CD4-positive, CD25-positive, alpha-beta regulatory T cell (primary cell): ENCODE measurements around the gene STK32C. TPM values are rescaled to one million over a fixed set of nuclear protein-coding genes. Genes with fewer than 3 reads are reported as not detected.

Source experiments
- ATAC-seq, 2 donors: fragments of 150-1000 bp; cut with Tn5 transposase; one replicate each; pipeline ENCODE4 v1.10.0; 2021; ENCODE audit warnings: low read depth in 2 of 2, moderate number of reproducible peaks in 2 of 2, moderate library complexity in 1 of 2
- DNase-seq, 3 donors: peaks; one replicate each; pipeline versions ENCODE4 v3.0.0 to v3.0.0-alpha.2; 2012 to 2022; ENCODE audit warnings: mixed read lengths in 1 of 3
- H3K27ac ChIP-seq: one replicate; pipeline ENCODE4 v1.7.0; 2013; ENCODE audit warnings: mild to moderate bottlenecking, low read length; ENCODE audit not compliant: insufficient read depth, poor library complexity, severe bottlenecking
- H3K27me3 ChIP-seq: one replicate; pipeline ENCODE4 v1.7.0; 2013; ENCODE audit warnings: low read length; ENCODE audit not compliant: control insufficient read depth, insufficient read depth
- H3K36me3 ChIP-seq: one replicate; pipeline ENCODE4 v1.7.0; 2013; ENCODE audit warnings: mild to moderate bottlenecking, low read length, moderate library complexity; ENCODE audit not compliant: control insufficient read depth, insufficient read depth
- H3K4me1 ChIP-seq: 2 replicates; pipeline ENCODE4 v1.7.0; 2013; ENCODE audit warnings: mild to moderate bottlenecking, low read length; ENCODE audit not compliant: insufficient read depth, control insufficient read depth, poor library complexity, severe bottlenecking
- H3K4me3 ChIP-seq: one replicate; pipeline ENCODE4 v1.7.0; 2013; ENCODE audit warnings: low read depth, mild to moderate bottlenecking, low read length, moderate library complexity
- H3K9me3 ChIP-seq, 2 experiments: 1 replicate in 1 of 2; 2 replicates in 1 of 2; pipeline ENCODE4 v1.7.0; 2013; ENCODE audit warnings: low read length in 2 of 2, mild to moderate bottlenecking in 1 of 2, moderate library complexity in 1 of 2; ENCODE audit not compliant: control insufficient read depth in 2 of 2
- H3K27ac Mint-ChIP-seq, 3 donors: one replicate each; pipeline ENCODE4 v1.8.0; 2020 to 2022; ENCODE audit warnings: mild to moderate bottlenecking in 3 of 3, mixed read lengths in 3 of 3, moderate library complexity in 2 of 3
- H3K27me3 Mint-ChIP-seq: one replicate; pipeline ENCODE4 v1.8.0; 2022; ENCODE audit warnings: mild to moderate bottlenecking, mixed read lengths
- H3K36me3 Mint-ChIP-seq: one replicate; pipeline ENCODE4 v1.8.0; 2020; ENCODE audit warnings: mixed read lengths
- H3K4me1 Mint-ChIP-seq, 4 donors: one replicate each; pipeline ENCODE4 v1.8.0; 2020 to 2022; ENCODE audit warnings: mixed read lengths in 4 of 4, mild to moderate bottlenecking in 1 of 4
- H3K4me3 Mint-ChIP-seq, 4 donors: one replicate each; pipeline ENCODE4 v1.8.0; 2020 to 2022; ENCODE audit warnings: mild to moderate bottlenecking in 4 of 4, mixed read lengths in 4 of 4, moderate library complexity in 3 of 4
- H3K9me3 Mint-ChIP-seq, 7 donors: one replicate each; pipeline ENCODE4 v1.8.0; 2020 to 2022; ENCODE audit warnings: mixed read lengths in 7 of 7, mild to moderate bottlenecking in 3 of 7, moderate library complexity in 2 of 7
- polyA plus RNA-seq, 4 donors: library from polyadenylated mRNA; unstranded; fragments of 300-500 nt; fragmentation: Illumina TruSeq; gene quantifications; one replicate each; pipeline ENCODE4 v1.2.3, GENCODE V29; 2021
- total RNA-seq: library from RNA; stranded (reverse); gene quantifications from one replicate; pipeline ENCODE4 v1.2.3, GENCODE V29; 2022

The STK32C gene
- total and polyA plus RNA-seq, 5 donors from 2014 or later = 3.5 to 7.0 (median 6.6) TPM

- ATAC-seq = no peak
- H3K4me3 ChIP-seq = no peak overlapping the region
- Mint-ChIP-seq H3K9me3 (no peaks in the 10 kb centered on the region), H3K27ac (no peak overlapping the region), H3K36me3 (no peaks in the 10 kb centered on the region), H3K4me3 (no peak overlapping the region), H3K27me3 (no peaks in the 10 kb centered on the region), H3K4me1 (peaks cover 0 to 2% (median under 1%) of the 10 kb centered on the region in 4 donors)
- no peaks in the 10 kb centered on the region for H3K27me3 ChIP-seq
- H3K9me3 ChIP-seq = no peaks in the 10 kb centered on the region
- H3K4me1 ChIP-seq = no peaks in the 10 kb centered on the region
- no peaks in the 10 kb centered on the region for H3K36me3 ChIP-seq
- no peak for DNase-seq
- H3K27ac ChIP-seq = no peak overlapping the region
Measured at GRCh38 chr10:132254841-132255240, 52.9 kb downstream of the STK32C start.

DNA sequence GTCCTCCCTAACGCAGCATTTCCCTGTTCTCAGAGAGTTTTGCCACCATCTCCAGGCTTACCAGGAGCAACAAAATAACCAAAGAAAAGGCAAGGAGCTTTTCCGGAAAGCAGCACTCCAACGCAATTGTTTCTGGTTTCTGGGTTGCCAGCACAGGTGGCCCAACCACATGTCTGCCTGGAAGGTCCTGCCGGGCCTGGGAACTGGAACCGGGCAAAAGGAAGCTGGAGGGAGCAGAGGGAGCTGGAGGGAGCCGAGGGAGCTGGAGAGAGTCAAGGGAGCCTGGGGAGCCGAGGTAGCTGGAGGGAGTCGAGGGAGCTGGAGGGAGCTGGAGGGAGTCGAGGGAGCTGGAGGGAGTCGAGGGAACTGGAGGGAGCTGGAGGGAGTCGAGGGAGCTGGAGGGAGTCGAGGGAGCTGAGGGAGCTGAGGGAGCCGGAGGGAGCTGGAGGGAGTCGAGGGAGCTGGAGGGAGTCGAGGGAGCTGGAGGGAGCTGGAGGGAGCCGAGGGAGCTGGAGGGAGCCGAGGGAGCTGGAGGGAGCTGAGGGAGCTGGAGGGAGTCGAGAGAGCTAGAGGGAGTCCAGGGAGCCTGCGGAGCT lies 54.6 kb downstream of the STK32C start:
- Mint-ChIP-seq H3K4me1 (peaks cover 0 to 3% (median under 1%) of the 10 kb centered on the region in 4 donors), H3K4me3 (no peak overlapping the region), H3K36me3 (no peaks in the 10 kb centered on the region), H3K9me3 (no peaks in the 10 kb centered on the region), H3K27me3 (no peaks in the 10 kb centered on the region), H3K27ac (no peak overlapping the region)
- ATAC-seq = no peak
- no peak overlapping the region for H3K4me3 ChIP-seq
- H3K27me3 ChIP-seq = no peaks in the 10 kb centered on the region
- H3K36me3 ChIP-seq = no peaks in the 10 kb centered on the region
- no peak overlapping the region for H3K27ac ChIP-seq
- no peak for DNase-seq
- H3K4me1 ChIP-seq = no peaks in the 10 kb centered on the region
- H3K9me3 ChIP-seq = no peaks in the 10 kb centered on the region

- no peaks in the 10 kb centered on the region for H3K4me1 ChIP-seq
- Mint-ChIP-seq H3K27ac (no peak overlapping the region), H3K27me3 (no peaks in the 10 kb centered on the region), H3K36me3 (no peaks in the 10 kb centered on the region), H3K4me3 (no peak overlapping the region), H3K4me1 (peaks cover 0 to 3% (median under 1%) of the 10 kb centered on the region in 4 donors), H3K9me3 (peaks cover 0 to 1% (median 0%) of the 10 kb centered on the region in 7 donors)
- no peaks in the 10 kb centered on the region for H3K27me3 ChIP-seq
- DNase-seq (no peak), ATAC-seq (no peak)
- no peak overlapping the region for H3K4me3 ChIP-seq
- no peak overlapping the region for H3K27ac ChIP-seq
- H3K9me3 ChIP-seq = no peaks in the 10 kb centered on the region
- no peaks in the 10 kb centered on the region for H3K36me3 ChIP-seq
Measured at GRCh38 chr10:132252412-132252811, 55.3 kb downstream of the STK32C start.

GRCh38 chr10:132251928-132252327 lies 55.8 kb downstream of the STK32C start:
- Histone ChIP-seq H3K36me3 (no peaks in the 10 kb centered on the region), H3K4me1 (no peaks in the 10 kb centered on the region), H3K27me3 (no peaks in the 10 kb centered on the region), H3K27ac (no peak overlapping the region), H3K4me3 (no peak overlapping the region), H3K9me3 (no peaks in the 10 kb centered on the region)
- Mint-ChIP-seq H3K9me3 (peaks cover 0 to 1% (median 0%) of the 10 kb centered on the region in 7 donors), H3K4me1 (peaks cover 0 to 3% (median under 1%) of the 10 kb centered on the region in 4 donors), H3K36me3 (no peaks in the 10 kb centered on the region), H3K27me3 (no peaks in the 10 kb centered on the region), H3K27ac (no peak overlapping the region), H3K4me3 (no peak overlapping the region)
- DNase-seq = no peak
- no peak for ATAC-seq

DNA sequence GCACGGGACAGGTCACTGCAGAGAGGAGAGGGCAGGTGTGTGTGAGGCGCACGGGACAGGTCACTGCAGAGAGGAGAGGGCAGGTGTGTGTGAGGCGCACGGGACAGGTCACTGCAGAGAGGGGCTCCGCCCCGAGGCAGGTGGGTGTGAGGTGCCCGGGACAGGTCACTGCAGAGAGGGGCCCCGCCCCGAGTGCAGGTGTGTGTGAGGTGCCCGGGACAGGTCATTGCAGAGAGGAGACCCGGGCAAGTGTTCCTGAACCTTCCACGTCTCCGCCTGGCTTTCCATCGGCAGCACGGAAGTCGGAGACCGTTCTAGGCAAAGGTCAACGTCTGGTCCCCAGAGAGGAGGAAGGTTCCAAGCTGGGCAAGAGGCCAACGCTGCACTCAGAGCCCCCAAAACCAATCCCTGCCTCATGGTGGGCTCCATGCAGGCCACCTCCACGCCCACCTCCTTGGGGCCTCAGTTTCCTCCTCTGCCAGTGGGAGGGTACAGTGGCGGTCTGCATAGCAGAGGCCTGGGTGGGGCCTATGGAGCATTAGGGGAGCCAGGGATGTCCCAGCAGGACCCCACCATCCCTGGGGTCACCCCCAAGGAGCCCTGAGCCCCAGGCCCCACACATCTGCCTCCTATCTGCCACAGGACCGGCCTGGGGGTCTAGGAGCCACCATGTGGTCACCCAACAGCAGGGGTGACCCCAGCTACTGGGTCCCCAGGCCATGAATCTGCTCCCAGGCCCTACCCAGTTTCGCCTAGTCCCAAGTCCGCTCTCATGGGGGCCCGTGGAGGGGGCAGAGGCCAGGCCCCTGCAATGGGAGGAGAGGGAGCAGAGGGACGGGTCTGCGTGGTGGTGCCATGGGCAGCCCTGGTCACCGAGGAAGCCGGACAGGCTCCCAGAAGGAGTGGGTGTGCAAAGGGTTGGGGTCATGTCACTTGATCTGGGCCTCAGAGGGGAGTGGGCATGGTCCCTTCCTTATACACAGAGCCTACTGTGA lies 57.0 kb downstream of the STK32C start:
- no peaks in the 10 kb centered on the region for H3K27me3 Mint-ChIP-seq
- no peak overlapping the region for H3K27ac ChIP-seq
- no peak overlapping the region for H3K27ac Mint-ChIP-seq
- no peak overlapping the region for H3K4me3 Mint-ChIP-seq
- no peaks in the 10 kb centered on the region for H3K36me3 ChIP-seq
- peaks cover 0 to 3% (median under 1%) of the 10 kb centered on the region in 4 donors for H3K4me1 Mint-ChIP-seq
- peaks cover 0 to 1% (median 0%) of the 10 kb centered on the region in 7 donors for H3K9me3 Mint-ChIP-seq
- no peaks in the 10 kb centered on the region for H3K9me3 ChIP-seq
- no peaks in the 10 kb centered on the region for H3K4me1 ChIP-seq
- H3K4me3 ChIP-seq = no peak overlapping the region
- no peaks in the 10 kb centered on the region for H3K36me3 Mint-ChIP-seq
- ATAC-seq (no peak), DNase-seq (no peak)
- no peaks in the 10 kb centered on the region for H3K27me3 ChIP-seq

- Histone ChIP-seq H3K27me3 (no peaks in the 10 kb centered on the region), H3K9me3 (no peaks in the 10 kb centered on the region), H3K27ac (no peak overlapping the region), H3K4me3 (no peak overlapping the region), H3K4me1 (no peaks in the 10 kb centered on the region), H3K36me3 (no peaks in the 10 kb centered on the region)
- Mint-ChIP-seq H3K27me3 (no peaks in the 10 kb centered on the region), H3K27ac (no peak overlapping the region), H3K9me3 (peaks cover 0 to 1% (median 0%) of the 10 kb centered on the region in 7 donors), H3K4me1 (peaks cover 0 to 3% (median under 1%) of the 10 kb centered on the region in 4 donors), H3K4me3 (no peak overlapping the region), H3K36me3 (no peaks in the 10 kb centered on the region)
- DNase-seq (no peak), ATAC-seq (no peak)
Measured at GRCh38 chr10:132249824-132250375, 57.9 kb downstream of the STK32C start.

GRCh38 chr10:132249226-132249724 lies 58.5 kb downstream of the STK32C start:
- Histone ChIP-seq H3K9me3 (no peaks in the 10 kb centered on the region), H3K4me1 (no peaks in the 10 kb centered on the region), H3K36me3 (no peaks in the 10 kb centered on the region), H3K4me3 (no peak overlapping the region), H3K27ac (no peak overlapping the region), H3K27me3 (no peaks in the 10 kb centered on the region)
- Mint-ChIP-seq H3K36me3 (no peaks in the 10 kb centered on the region), H3K4me1 (peaks cover 0 to 3% (median under 1%) of the 10 kb centered on the region in 4 donors), H3K27me3 (no peaks in the 10 kb centered on the region), H3K4me3 (no peak overlapping the region), H3K27ac (no peak overlapping the region), H3K9me3 (peaks cover 0 to 1% (median 0%) of the 10 kb centered on the region in 7 donors)
- DNase-seq (no peak), ATAC-seq (no peak)
